GM21526 (cell line): ENCODE results near the gene COL5A1.

Source experiments
- ATAC-seq: cut with Tn5 transposase; IDR thresholded peaks from one replicate; pipeline ENCODE4 v1.9.1; 2021; ENCODE audit warnings: moderate library complexity; ENCODE audit not compliant: unreplicated experiment, low FRiP score

The COL5A1 gene

GRCh38 chr9:134735441-134736175, 94.0 kb downstream of the COL5A1 start:
- ATAC-seq = no peak

GRCh38 chr9:134736791-134737497, 95.3 kb downstream of the COL5A1 start:
- no peak for ATAC-seq

GRCh38 chr9:134737842-134738580, 96.4 kb downstream of the COL5A1 start:
- no peak for ATAC-seq

GRCh38 chr9:134738869-134739659, 97.5 kb downstream of the COL5A1 start:
- ATAC-seq = no peak

GRCh38 chr9:134739660-134739968, 98.0 kb downstream of the COL5A1 start:
- no peak for ATAC-seq

- no peak for ATAC-seq
These were observed 98.5 kb downstream of the COL5A1 start for GRCh38 chr9:134740071-134740470.

GRCh38 chr9:134741846-134742245, 100.2 kb downstream of the COL5A1 start:
- no peak for ATAC-seq

GRCh38 chr9:134742822-134743535, 101.4 kb downstream of the COL5A1 start:
- ATAC-seq = no peak

- no peak for ATAC-seq
These were observed 102.2 kb downstream of the COL5A1 start for GRCh38 chr9:134743853-134744252.

GRCh38 chr9:134744385-134745295, 103.0 kb downstream of the COL5A1 start:
- no peak for ATAC-seq

GRCh38 chr9:134747951-134748489, 106.4 kb downstream of the COL5A1 start:
- ATAC-seq = no peak

GRCh38 chr9:134748591-134748990, 107.0 kb downstream of the COL5A1 start:
- ATAC-seq = no peak

GRCh38 chr9:134750450-134751155, 109.0 kb downstream of the COL5A1 start:
- no peak for ATAC-seq

GRCh38 chr9:134751622-134752021, 110.0 kb downstream of the COL5A1 start:
- no peak for ATAC-seq

GRCh38 chr9:134752471-134753168, 111.0 kb downstream of the COL5A1 start:
- no peak for ATAC-seq

GRCh38 chr9:134753191-134753590, 111.6 kb downstream of the COL5A1 start:
- ATAC-seq = no peak

- ATAC-seq = no peak
These were observed 113.8 kb downstream of the COL5A1 start for GRCh38 chr9:134755221-134755907.
